Activated CD8-positive, alpha-beta memory T cell treated with anti-CD3 and anti-CD28 coated beads, Interleukin-2, amount 50 U/mL, for 1 hour (primary cell): Measurements from ENCODE around the gene LRRC37A2.
"Not testable (repeated sequence)": the region's sequence is repeated elsewhere in the genome, so short reads cannot be mapped to it uniquely, and the experiment has no call there.

ENCODE experiments used
- DNase-seq: peaks from one replicate; pipeline ENCODE4 v3.0.0-alpha.2; 2020; ENCODE audit errors: extremely low read depth

The LRRC37A2 gene

GRCh38 chr17:46512168-46512567, at the start of gene LRRC37A2:
Gene LRRC37A2, plus strand, starts transcription at chr17:46512468. Its CDS starts 245 bp downstream, at chr17:46512713.
- not testable (repeated sequence) for DNase-seq

DNA sequence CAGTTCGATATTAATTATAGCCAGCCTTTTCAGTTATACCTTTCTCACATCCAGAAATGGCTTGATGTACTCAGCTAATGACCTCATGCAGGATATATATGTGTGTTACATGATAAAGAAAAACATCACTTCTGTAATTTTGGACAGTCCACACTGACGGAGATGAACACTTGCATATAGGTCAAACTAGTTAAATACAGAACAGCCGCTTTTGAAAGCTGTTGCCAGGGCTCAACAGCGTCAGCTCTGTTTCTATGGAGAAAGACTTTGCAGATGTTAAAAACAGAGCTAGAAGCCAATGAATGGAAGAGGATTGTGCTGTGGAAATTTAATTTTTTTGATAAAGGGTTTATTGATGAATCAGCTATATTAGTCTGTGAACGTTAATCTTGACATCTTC, 44.6 kb upstream of the LRRC37A2 start:
- DNase-seq: not testable (repeated sequence)

DNA sequence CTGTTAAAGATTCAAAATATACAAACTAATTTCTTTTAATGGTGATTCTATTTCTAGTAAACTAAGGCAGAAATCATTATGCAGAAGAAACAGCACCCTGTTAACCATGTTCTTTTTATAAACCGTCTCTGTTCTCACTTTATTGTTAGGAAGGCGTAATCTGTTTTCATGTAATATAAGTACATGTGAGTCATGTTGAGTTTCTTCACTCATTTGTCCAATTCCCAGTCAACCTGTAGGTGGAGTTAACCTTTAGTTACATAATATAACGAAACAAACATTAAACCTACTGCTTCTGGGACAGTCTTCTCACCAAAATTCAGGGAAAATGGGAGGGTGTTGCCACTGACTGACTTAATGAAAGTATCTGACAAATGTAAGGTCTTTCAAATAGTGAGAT, 37.8 kb upstream of the LRRC37A2 start:
- DNase-seq: not testable (repeated sequence)

DNA sequence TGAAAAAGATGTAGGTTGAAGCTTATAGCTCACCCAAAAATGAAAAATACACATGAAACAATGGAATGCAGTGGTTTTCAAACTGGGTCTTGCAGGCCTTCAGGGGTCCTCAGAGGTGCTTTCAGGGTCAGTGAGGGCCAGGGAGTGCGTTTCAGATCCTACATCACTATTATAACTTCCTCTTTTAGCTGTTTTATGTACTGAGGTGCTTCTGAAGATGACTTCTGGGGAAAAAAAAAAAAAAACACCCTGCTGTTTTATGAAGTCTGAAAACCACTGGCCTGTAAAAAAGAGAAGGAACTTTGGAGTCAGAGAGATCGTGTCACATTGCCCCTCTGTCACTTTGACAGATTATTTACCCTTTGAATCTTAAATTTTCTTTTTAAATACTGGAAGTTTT, 36.7 kb upstream of the LRRC37A2 start:
- DNase-seq: not testable (repeated sequence)

DNA sequence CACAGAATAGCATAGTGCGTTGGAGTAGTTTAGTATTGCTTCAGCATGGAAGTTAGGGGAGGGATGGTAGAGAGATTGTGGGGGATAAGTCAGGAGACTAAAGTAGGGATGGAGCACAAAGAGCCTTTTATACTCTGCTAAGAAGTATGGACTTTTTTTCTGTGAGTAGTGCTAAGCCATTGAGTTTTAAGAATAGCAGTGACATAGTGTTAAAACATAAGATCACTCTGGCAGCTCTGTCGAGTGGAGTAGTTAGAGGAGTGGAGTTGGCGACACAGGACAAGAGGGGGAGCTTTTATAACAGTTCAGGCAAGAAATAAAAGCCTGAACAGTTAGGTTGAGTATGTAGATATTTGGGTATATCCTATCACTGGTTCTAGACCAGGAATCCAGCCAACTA, 33.4 kb upstream of the LRRC37A2 start:
- not testable (repeated sequence) for DNase-seq

DNA sequence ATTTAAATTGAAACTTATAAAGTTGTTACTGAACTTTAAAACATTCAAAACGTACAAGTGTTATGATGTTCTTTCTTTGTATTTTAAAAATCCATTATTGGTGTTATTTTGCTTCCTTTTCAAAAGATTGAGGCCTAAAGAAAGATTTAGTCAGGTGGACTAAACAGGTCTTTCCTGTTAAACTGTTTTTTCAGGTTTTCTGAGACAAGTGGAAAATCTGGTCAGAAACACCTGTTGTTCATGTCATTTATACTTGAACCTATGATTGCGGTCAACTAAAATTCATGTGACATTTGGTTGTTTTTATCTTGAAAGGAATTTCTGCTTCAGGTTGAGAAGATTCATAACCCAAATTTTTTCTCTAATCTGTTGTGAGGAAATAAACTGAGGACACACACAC, 31.0 kb upstream of the LRRC37A2 start:
- DNase-seq: not testable (repeated sequence)

DNA sequence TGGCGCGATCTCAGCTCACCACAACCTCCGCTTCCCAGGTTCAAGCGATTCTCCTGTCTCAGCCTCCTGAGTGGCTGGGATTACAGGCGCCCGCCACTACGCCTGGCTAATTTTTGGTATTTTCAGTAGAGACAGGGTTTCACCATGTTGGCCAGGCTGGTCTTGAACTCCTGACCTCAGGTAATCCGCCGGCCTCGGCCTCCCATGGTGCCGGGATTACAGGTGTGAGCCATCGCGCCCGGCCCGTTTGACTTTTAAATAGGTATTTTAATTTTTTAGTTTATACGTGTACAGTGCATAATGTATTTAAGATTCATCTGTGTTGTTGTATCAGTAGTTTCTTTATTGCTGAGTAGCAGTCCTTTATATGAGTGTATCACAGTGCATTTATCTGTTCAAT, 20.2 kb upstream of the LRRC37A2 start:
- not testable (repeated sequence) for DNase-seq

GRCh38 chr17:46499437-46500139, 12.7 kb upstream of the LRRC37A2 start:
- DNase-seq: not testable (repeated sequence)

- not testable (repeated sequence) for DNase-seq
Measured at GRCh38 chr17:46505896-46506295, 6.4 kb upstream of the LRRC37A2 start.

- DNase-seq: not testable (repeated sequence)
Measured at GRCh38 chr17:46534716-46535115, 22.4 kb downstream of the LRRC37A2 start.

- DNase-seq: not testable (repeated sequence)
Measured at GRCh38 chr17:46548607-46549006, 36.3 kb downstream of the LRRC37A2 start.

- not testable (repeated sequence) for DNase-seq
Measured at GRCh38 chr17:46559155-46559554, 46.9 kb downstream of the LRRC37A2 start.

DNA sequence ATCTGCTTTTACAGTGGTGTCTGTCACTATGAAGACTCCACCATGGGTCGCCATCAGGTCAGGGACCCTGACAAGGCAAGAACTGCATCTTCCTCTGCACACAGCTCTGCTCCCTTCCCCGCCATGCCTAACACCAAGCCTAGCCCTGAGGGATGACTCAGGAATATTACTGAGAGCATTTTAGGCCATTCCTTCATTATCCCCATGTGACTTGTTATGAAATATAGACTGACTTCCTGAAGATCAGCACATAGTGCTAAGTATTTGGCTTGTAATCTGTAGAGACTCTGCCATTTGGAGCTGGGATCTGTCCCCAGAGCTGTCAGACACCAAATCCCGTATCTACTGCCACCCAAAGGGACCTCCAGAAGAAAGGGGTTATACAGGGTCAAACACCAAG, 47.8 kb downstream of the LRRC37A2 start:
- not testable (repeated sequence) for DNase-seq

DNA sequence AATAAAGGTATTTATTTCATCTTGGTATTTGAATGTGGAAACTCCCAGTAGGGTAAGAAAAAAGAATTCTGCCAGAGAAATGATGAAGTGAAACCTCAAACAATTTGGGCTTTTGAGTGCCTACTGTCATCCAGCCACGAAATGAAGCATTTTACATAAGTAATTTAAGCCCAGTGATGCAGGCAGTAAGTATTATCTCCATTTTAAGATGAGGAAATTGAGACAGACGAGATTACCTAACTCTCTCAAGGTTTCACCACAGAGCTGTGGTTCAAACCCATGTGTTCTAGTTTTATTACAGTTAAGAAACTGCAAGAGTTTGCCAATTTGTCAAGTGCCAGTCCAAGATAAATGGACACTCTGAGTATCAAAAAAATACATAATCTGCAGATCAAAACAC, 54.0 kb downstream of the LRRC37A2 start:
- DNase-seq: not testable (repeated sequence)

DNA sequence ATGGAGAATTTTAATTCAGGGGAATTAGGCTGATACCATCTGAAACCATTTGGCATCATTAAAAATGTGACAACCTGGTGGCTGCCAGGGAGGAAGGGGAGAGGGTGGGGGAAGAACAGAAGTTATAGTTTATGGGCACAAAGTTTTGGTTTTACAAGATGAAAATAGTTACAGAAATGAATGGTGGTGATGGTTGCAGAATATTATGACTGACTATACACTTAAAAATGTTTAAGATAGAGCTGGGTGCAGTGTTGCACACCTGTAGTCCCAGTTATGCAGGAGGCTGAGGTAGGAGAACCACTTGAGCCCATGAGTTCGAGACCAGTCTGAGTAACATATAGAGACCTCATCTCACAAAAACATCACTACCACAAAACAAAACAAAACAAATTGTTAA, 54.7 kb downstream of the LRRC37A2 start:
- DNase-seq: not testable (repeated sequence)

- not testable (repeated sequence) for DNase-seq
Measured at GRCh38 chr17:46571796-46572195, 59.5 kb downstream of the LRRC37A2 start.

DNA sequence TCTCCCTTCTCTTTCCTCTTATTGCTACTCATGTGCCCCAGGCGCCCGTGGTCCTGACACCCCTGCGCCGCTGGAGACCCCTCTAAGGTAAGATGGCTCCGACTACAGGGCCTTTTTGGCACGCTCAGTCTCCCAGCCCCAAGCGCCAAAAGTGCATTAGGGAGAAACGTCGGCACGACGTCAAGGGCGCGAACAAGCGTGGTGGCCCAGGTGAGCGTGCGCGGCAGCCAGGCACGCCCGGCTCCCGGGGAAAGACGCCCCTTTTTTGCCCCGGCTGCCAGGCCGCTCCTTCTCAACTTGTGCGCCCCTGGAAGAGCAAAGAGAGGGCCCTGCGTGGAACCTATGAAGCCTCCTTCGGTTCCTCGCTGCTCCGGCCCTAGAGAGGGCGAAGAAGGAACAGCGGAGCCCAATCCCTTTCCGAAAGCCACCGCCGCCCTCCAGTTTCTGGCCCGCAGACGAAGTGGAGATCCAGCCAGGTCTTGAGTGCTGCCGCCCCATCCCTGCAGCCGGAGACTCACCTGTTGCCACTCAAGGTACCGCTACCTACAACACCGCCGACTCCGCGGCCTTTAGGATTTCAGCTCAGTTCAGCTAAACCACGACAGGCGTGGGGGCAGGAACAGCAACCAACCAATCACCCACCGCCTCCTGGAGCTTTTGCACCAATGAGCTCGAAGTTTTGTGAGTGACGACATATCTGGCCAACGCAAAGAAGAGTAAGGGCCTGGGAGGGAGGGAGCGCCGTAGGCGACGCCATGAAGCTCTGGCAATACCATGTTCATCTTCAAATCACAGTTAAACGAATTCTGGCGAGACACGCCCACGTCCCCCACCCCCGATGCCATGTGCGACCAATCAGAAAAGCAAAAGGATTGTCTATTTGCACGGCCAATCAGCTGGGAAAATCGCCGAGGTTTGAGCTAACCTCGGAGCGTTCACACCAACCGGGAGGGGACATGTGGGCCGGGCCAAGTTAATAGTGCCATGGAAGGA, 67.1 kb downstream of the LRRC37A2 start, which contains the start of gene ARL17A:
Gene ARL17A, minus strand, starts transcription at position 609 of the 993 bp plus-strand sequence. CDS start 3,369 bp downstream, outside the sequence.
- not testable (repeated sequence) for DNase-seq

DNA sequence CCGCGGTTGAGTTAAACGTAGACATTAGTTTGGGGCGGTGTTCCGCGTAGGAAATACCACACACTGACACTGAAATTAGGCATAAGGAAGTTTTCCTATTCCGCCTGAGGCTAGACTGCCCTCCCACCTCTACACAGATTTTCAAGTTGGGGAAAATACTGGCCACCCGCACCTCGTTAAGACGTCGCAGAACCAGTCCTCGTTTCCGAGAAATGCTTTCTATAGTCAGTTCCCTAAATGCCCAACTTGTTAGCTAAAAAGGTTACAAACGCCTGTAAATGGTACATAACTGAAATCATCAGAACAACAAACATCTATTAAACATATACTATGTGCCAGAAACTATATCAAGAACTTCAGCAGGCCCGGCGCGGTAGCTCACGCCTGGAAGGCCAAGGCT, 67.8 kb downstream of the LRRC37A2 start:
- DNase-seq: not testable (repeated sequence)

GRCh38 chr17:46585444-46585843, 73.2 kb downstream of the LRRC37A2 start:
- not testable (repeated sequence) for DNase-seq

DNA sequence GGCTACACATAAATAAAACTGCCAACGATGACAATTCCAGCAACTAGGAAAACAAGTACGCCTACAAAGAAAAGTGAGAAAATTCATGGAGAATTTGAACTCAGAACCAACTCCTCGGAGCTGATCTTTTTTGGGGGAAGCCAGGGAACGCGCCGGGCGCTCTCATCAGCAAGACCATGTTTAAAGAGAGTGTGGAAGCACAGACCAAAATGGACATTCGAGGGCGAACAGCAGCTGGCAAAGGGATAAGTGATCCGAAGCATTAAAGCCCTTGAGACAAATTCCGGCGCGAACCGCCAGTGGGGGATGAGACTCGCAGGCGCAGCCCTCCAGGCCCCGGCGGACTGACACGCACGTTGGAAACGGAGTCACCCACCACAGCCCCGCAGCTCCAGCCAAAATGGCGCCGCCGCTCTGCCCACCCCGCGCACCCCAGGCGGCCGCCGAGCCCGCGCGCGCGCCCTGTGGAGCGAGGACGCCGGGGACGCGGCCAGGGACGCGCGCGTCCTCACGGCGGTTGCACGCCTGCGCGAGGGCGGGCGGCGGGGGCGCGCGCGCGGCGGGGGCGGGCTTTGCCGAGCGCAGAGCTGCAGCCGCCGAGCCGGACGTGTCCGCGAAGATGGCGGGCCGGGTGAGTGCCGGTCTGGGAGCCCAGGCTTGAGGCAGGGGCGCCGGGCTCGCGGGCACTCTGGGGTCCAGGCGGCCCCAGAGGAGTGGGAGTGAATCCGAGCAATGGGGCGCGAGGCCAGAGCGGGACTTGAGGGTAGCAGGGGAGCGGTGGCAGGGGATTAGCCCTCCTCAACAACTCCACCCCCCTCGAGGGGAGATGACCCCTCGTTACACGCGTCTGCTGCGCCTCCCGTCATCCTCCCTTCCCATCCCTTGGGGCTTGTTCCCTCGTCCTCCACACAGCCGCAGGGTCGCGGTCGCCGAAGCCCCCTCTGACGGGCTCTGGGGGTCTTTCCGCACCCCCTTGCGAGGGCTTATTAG, 78.2 kb downstream of the LRRC37A2 start, which contains the start of gene NSF:
Gene NSF, plus strand, starts transcription at position 513 of the 990 bp plus-strand sequence. Its CDS starts 107 bp downstream, at position 620.
- not testable (repeated sequence) for DNase-seq

DNA sequence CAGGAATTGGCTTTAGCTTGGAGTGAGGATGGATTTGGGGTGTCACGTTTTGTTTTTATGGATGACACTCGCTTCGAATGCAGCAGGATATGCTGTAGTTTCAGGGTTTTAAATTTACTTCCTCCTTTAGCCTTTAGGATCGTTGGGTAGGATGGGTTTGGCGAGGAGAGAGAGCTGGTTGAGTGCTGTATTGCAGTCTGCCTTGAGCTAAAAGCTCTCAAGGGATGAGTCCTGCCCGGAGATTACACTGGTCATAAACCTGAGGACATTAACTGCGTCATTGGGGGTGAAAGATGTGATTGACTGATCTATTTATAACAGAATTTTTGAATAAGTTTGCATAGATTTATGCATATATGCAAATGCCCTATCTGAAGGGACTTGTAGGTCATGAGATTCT, 79.1 kb downstream of the LRRC37A2 start:
- not testable (repeated sequence) for DNase-seq
